HG03378 (cell line): Measurements from ENCODE around the gene MMP21.

ENCODE experiments used
- ATAC-seq: cut with Tn5 transposase; IDR thresholded peaks from one replicate; pipeline ENCODE4 v1.9.1; 2021; ENCODE audit warnings: mild to moderate bottlenecking, moderate library complexity; ENCODE audit not compliant: unreplicated experiment

The MMP21 gene, protein sequence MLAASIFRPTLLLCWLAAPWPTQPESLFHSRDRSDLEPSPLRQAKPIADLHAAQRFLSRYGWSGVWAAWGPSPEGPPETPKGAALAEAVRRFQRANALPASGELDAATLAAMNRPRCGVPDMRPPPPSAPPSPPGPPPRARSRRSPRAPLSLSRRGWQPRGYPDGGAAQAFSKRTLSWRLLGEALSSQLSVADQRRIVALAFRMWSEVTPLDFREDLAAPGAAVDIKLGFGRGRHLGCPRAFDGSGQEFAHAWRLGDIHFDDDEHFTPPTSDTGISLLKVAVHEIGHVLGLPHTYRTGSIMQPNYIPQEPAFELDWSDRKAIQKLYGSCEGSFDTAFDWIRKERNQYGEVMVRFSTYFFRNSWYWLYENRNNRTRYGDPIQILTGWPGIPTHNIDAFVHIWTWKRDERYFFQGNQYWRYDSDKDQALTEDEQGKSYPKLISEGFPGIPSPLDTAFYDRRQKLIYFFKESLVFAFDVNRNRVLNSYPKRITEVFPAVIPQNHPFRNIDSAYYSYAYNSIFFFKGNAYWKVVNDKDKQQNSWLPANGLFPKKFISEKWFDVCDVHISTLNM

DNA sequence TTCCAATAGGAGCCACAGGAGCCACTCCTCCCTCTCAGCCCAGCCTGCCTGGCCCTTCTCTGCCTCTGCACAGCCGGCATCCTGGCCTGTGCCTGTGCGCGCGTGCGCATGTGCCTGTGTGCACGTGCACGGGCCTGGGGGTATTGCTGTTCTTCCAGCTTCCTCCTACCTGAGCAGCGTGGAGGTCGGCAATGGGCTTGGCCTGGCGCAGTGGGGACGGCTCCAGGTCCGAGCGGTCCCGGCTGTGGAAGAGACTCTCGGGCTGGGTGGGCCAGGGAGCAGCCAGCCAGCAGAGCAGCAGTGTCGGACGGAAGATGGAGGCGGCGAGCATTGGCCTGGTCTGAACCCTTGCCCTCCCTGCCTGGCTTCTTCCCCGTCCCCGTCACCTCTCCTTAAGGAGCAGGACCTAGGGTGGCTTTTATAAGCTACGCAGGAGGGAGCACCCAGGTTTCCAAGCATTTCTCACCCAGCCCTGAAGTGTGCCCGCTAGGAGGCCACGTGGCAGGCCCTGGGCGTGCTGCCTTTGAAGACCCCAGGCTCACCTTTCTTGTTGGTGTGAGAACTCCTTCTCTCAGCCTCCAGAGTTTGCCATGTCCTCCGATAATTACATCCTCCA, at the start of gene MMP21:
Gene MMP21, minus strand, starts transcription at position 331 of the 616 bp plus-strand sequence. Its CDS starts 0 bp downstream, at position 331.
- ATAC-seq = no peak

GRCh38 chr10:125824736-125825135, 49.1 kb upstream of the MMP21 start:
- ATAC-seq = no peak

- ATAC-seq = no peak
Measured at GRCh38 chr10:125823663-125824251, 48.1 kb upstream of the MMP21 start.

DNA sequence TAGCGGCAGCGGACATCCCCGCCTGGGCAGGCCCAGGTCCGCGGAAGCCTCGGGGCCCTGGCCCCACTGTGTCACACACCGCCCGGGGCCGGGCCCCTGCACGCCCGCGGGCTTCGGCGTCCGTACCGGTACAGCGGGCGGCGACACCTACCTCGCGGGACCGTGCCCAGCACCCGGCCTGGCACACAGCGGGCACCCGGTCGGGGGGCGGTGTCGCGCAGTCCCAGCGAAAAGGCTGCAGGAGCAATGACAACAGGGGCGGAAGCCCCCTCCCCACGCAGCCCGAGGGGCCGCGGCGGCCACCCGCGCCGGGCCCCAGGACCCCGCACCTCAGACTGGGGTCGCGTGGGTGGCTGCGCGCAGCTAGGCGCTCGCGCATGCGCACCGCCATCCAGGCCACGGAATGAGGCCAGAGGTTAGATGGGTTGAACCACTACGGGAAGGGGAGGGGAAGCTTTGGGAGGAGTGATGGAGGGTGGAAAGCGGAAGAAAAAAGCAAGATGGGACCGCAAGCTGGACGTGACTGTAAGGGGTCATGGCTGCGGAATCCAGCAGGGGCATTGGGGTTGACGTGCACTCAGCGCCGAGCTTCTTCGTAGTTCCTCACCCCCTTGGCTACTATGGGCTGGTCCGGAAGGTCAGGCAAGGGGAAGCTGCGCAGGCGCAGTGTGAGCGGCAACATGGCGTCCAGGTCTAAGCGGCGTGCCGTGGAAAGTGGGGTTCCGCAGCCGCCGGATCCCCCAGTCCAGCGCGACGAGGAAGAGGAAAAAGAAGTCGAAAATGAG, 47.4 kb upstream of the MMP21 start, which contains the start of the genes BCCIP and UROS:
Gene BCCIP, plus strand, starts transcription at position 669 of the 785 bp plus-strand sequence. Its CDS starts 12 bp downstream, at position 681.
Gene UROS, minus strand, starts transcription at position 381 of the 785 bp plus-strand sequence. CDS start 6,759 bp downstream, outside the sequence.
- peak; percentile 64 for ATAC-seq

GRCh38 chr10:125820701-125821100, 45.1 kb upstream of the MMP21 start:
- peak; percentile 75 for ATAC-seq

GRCh38 chr10:125817337-125817946, 41.8 kb upstream of the MMP21 start:
- ATAC-seq = no peak

GRCh38 chr10:125816548-125816947, 40.9 kb upstream of the MMP21 start:
- no peak for ATAC-seq

DNA sequence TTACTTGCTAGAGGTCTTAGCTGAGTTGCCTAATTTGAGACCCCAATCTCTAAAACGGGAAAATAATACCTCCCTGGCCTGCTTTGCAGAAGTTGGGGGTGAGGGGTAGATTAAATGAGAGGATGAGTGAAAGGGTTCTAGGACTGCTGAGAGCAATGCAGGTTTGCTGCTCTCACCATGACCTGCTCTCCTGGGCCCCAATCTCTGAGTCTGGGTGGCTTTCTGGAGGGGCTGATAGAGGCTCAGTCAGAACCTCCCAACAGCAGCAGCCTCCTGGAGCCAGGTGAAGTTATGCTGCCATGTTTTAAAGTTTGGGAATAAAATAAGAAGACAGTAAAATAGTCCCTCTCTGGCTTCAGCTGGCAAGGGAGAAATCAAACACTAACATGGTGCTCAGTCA, 40.1 kb upstream of the MMP21 start:
- ATAC-seq = no peak

DNA sequence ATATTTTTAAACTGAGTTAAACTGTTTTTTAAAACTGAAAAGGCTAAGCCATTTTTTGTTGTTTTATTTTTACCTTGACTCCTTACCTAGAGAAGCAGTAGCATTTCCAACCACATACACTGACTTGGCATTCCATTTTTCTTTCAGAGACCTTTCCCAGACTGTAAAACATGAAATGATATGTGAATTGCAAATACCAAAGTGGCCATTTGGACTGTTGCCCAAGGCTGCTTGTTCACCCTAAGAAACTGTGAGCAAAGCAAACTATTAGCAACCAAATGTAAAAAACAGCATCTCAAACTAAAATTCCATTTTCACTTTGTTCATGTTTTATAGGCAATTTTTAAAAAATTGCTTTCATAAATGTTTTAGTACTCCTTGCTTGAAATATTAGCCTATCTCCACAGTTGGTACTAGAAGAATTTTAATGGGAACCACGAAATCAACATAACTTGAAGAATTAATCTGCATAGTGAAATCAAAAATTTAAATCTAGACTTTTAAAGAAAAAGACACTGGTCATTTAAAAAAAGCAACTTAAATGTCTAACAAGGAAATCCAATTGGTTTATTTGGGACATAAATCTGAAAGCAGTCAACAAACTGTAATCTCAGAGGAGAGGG, 36.6 kb upstream of the MMP21 start:
- ATAC-seq = no peak

GRCh38 chr10:125811251-125811650, 35.6 kb upstream of the MMP21 start:
- ATAC-seq = no peak

- ATAC-seq = no peak
Measured at GRCh38 chr10:125808047-125808446, 32.4 kb upstream of the MMP21 start.

GRCh38 chr10:125802739-125803138, 27.1 kb upstream of the MMP21 start:
- ATAC-seq = no peak

DNA sequence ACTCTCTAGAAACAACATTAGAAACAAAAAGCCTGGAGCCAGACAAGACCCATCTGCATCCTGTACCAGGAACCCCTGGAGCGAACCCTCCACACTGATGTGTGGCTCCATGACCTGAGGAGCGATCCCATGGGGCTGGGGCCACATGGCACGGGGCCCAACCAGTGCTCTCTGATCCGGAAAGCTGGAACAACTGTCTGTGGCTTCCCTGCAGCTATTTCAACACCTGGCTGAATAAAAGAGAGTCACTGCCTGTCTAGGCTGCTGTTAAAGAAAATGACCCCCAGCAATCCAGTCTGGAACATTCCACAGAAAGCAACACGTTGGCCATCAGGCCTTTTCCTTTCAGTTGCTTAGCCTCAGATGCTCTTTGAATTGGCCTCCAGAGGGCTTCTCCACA, 26.5 kb upstream of the MMP21 start:
- no peak for ATAC-seq

GRCh38 chr10:125801574-125801973, 26.0 kb upstream of the MMP21 start:
- no peak for ATAC-seq

DNA sequence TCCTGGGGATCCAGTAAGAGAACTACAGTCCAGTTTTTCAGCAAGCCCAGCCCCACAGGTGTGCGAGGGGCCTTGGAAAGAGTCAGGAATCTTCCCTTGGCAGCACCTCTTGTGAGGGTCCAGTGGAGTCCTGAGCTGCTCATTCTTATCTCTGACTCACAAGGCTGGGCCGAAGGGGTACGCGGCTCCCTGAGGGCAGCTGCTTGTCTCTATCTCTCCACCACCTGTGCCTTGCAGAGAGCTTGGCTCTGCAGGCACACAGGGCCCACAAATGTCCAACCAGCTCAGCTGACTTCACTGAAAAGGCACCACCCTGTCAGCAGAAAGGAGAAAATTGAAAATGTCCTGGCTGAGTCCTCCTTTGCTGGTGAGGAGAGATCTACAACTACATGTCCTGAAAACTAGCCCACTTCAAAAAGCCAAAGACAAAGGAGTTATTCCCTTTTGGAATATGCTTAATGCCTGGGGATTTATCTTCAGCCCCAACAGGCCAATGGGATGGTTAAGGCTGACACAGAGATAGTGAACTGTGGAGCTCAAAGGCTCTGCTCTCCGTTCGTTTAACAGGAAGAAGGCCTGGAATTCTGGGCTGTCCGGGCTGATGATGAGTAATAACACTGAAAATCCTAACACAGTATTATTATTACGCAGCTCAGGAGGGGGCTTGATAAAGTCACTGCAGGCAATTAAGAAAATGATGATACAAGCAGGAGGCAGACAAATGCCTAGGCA, 24.0 kb upstream of the MMP21 start:
- no peak for ATAC-seq

- no peak for ATAC-seq
Measured at GRCh38 chr10:125797994-125798662, 22.5 kb upstream of the MMP21 start.

DNA sequence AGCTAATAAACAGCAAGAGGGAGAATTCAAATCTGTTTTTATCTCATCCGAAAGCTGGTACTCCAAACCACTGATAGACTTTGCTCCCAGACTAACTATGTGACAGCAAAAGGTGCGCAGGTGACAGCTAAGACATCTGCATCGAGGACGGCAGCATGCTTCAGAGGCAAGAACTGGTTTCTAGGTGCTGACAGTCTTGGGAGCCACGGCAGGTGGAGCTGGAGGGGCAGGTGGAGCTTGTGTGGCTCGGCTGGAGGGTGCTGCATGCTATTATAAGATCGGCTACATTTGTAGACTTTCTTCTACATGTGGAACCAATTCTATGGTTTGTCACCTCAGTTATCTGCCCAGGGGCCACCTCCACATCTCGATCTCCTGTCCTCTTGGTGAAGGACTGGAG, 21.8 kb upstream of the MMP21 start:
- no peak for ATAC-seq

DNA sequence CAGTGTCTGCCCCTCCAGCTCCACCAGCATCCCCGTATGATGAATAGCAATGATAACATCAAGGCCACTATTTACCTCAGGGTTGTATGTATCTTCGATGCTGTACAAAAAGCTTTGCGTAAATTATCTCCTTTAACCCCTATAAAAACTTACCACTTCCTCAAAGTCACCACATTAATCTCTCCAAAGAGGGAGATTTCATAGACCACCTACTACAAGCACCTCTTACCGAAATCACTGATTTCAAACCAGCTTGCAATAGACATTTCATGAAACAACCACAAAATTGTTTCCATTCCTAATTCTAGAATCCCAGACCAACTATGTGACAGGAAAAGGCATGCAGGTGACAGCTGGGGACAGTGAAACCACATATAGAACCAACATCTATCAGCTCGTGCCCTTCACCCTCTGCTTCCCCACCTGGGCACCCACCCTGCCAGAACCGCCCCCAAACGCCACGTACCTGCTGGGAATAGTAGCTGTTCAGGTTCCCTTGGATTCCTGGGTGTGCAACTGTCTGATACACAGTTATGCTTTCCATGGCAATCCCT, 20.1 kb upstream of the MMP21 start:
- no peak for ATAC-seq
